Astrocyte of the spinal cord (primary cell): ENCODE data around the gene ZNF423.

ENCODE experiments used
- DNase-seq: peaks from one replicate; pipeline ENCODE4 v3.0.0; 2011; ENCODE audit warnings: low read depth, low spot score
- H3K4me3 ChIP-seq: 2 replicates; pipeline ENCODE4 v1.5.1; 2011; ENCODE audit warnings: low read depth, mild to moderate bottlenecking, low read length, moderate library complexity
- CTCF ChIP-seq: IDR thresholded peaks from 2 replicates; pipeline ENCODE4 v1.5.1; 2012; ENCODE audit warnings: low read depth, mild to moderate bottlenecking, low read length, inconsistent platforms
- in situ Hi-C: cut with HindIII; loops from 2 replicates; pipeline ENCODE4 v1.10.0; 2017; ENCODE audit warnings: low sequenced_read_pairs

Gene ZNF423

GRCh38 chr16:49615576-49615975 lies 240.3 kb downstream of the ZNF423 start:
- TF ChIP-seq CTCF, result no peak
- DNase-seq, result no peak
- in situ Hi-C loops, result no loop called here
- no peak overlapping the region for H3K4me3 ChIP-seq

- H3K4me3 ChIP-seq, result no peak overlapping the region
- DNase-seq, result peak; percentile 13
- no peak for TF ChIP-seq CTCF
- in situ Hi-C loops, result no loop called here
These were observed 244.9 kb downstream of the ZNF423 start for GRCh38 chr16:49610983-49611382.

GRCh38 chr16:49608779-49609178 lies 247.1 kb downstream of the ZNF423 start:
- H3K4me3 ChIP-seq, result no peak overlapping the region
- TF ChIP-seq CTCF, result peak; percentile 87
- in situ Hi-C loops, result no loop called here
- DNase-seq, result peak; percentile 81

GRCh38 chr16:49608098-49608497 lies 247.8 kb downstream of the ZNF423 start:
- in situ Hi-C loops, result no loop called here
- H3K4me3 ChIP-seq, result no peak overlapping the region
- no peak for TF ChIP-seq CTCF
- peak; percentile 28 for DNase-seq

- no peak overlapping the region for H3K4me3 ChIP-seq
- in situ Hi-C loops, result no loop called here
These were observed 250.2 kb downstream of the ZNF423 start for GRCh38 chr16:49605536-49606254.

GRCh38 chr16:49604602-49605001 lies 251.3 kb downstream of the ZNF423 start:
- in situ Hi-C loops, result no loop called here
- no peak overlapping the region for H3K4me3 ChIP-seq
- DNase-seq, result no peak
- TF ChIP-seq CTCF, result no peak

More at GRCh38 chr16:49605536-49606254, 250.2 kb downstream of the ZNF423 start:
- TF ChIP-seq CTCF, result no peak
- no peak for DNase-seq

- in situ Hi-C loops, result no loop called here
- no peak overlapping the region for H3K4me3 ChIP-seq
- TF ChIP-seq CTCF, result no peak
- DNase-seq, result no peak
These were observed 252.0 kb downstream of the ZNF423 start for GRCh38 chr16:49603956-49604355.
